Skin of body (tissue), 2 donors: Measurements from ENCODE around the gene NR6A1. TPM values are rescaled to one million over a fixed set of nuclear protein-coding genes. Genes with fewer than 3 reads are reported as not detected.

Experiments used
- DNase-seq: peaks from one replicate; lab custom pipeline; 2025; lab: John Stamatoyannopoulos, UW
- total RNA-seq: library from RNA; depleted of rRNA; stranded (reverse); fragments of >200 nt; gene quantifications from one replicate; pipeline ENCODE4 v1.2.3, GENCODE V29; 2014

NR6A1 gene
- total RNA-seq, 1 donor from 2014 or later, result 0.99 TPM

DNA sequence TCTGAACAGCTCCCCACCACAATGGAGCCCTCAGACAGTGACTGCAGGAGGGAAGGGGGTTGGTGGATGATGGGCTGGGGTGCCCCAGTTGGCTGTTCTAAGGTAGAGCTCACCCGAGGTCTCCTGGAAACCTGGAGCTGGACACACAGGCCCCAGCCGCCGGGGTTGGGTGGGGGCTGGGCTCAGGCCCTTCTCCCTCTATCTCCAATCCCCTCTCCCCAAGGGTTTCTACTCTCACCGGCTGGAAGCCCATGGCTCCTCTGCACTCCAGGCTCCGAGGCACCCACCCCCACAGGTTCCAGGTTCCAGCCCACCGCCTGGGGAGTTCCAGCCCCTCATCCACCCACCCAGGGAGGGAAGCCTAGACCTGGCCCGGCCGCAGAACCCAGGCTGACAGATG lies 264.7 kb downstream of the NR6A1 start:
- DNase-seq, result no peak

GRCh38 chr9:124505901-124506346 lies 265.2 kb downstream of the NR6A1 start:
- no peak for DNase-seq

DNA sequence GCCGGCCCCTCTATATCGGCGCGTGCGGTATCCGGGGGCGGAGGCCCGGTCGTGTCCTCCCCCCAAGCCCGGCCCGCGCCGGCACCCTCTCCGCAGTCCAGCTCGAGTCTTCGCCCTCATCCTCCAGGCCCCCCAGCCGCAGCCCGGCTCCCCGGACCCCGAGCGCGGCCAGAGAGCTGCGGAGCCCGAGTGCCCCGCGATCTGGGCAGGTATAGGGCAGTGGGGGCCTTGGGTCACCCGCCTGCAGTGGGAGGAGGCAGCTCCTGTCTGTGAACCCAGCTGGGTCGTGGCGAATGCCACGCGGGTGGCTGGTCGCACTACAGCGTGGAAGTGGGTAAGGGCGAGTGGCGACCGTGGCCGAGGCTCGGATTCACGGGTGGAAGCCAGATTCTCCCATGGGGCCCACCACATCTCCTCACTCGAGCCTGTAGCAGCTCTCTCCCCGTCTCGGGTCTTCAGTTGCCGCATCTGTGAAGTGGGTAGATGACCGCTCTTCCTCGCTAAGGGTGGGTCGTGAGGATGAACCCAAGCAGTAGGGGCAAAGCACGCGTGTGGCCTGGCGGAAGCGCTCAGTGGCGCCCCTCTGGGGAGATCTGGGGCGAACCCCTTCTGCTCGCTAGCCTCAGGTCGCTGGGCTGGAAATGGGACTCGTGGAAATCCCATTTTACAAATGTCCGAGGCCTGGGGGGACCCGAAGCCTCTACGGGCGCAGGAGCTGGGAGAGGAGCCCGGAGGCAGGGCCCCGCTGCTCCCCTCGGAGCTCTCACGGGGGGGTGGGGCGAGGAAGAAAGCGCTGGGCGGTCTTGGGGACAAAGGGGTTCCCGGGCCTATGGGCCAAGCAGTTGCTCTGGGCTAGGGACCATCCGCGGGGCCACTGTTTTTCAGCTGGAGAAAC lies 265.9 kb downstream of the NR6A1 start:
- DNase-seq, result no peak

DNA sequence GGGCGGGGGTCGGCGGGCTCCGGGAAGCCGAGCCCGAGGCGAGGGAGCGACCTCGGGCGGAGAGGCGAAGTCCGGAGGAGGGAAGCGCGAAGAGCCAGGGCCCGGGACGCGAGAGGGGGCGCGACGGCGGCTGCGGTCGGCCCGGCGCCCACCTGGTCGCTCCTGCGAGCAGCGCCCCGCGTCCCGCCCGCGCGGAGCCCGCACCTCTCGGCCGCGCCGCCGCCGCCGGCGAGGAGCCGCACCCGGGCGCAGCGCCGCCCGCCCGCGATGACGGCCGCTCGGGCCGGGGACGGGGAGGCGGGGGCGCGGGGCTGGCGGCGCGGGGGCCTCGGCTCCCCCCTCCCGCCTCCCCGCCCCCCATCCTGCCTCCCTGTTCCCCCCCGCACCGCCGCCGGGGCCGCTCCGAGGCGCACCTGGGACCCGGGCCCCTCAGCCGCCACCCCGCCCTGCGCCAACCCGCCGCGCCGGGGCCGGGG lies 266.5 kb downstream of the NR6A1 start:
- DNase-seq, result no peak

DNA sequence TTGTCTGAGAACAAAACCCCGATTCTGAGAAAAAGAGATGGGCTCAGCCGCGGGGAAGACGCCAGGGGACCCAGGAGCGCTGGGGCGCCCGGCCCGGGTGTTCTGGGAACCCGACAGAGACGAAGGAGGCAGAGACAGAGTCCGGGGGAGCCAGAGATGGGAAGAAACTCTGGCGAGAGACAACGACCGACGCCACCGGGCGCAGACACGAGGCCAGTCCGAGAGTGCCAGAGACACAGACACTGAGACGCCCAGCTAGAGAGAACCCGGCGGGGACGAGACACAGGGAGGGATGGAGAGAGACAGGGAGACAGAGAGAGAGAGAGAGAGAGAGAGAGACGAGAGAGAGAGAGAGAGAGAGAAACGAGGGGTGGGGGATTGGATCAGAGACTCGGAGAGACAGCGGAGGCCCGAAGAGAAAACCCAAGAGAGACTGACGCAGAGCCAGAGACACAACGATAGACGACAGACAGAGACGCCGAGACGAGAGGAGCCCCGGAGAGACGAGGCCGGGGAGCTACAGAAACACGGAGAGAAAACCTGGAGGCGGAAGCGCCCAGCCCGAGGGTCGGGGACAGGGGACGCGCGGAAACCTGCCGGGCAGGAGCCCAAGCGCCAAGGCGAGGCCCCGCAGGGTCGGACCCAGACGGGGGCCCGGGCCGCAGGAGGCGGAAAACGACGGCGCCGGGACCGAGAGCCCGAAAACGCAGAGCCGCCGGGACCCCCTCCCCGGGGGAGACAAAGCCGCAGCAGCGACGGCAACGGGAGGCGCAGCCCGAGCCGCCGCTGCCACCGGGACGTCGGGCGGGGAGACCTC lies 267.2 kb downstream of the NR6A1 start:
- DNase-seq, result no peak

DNA sequence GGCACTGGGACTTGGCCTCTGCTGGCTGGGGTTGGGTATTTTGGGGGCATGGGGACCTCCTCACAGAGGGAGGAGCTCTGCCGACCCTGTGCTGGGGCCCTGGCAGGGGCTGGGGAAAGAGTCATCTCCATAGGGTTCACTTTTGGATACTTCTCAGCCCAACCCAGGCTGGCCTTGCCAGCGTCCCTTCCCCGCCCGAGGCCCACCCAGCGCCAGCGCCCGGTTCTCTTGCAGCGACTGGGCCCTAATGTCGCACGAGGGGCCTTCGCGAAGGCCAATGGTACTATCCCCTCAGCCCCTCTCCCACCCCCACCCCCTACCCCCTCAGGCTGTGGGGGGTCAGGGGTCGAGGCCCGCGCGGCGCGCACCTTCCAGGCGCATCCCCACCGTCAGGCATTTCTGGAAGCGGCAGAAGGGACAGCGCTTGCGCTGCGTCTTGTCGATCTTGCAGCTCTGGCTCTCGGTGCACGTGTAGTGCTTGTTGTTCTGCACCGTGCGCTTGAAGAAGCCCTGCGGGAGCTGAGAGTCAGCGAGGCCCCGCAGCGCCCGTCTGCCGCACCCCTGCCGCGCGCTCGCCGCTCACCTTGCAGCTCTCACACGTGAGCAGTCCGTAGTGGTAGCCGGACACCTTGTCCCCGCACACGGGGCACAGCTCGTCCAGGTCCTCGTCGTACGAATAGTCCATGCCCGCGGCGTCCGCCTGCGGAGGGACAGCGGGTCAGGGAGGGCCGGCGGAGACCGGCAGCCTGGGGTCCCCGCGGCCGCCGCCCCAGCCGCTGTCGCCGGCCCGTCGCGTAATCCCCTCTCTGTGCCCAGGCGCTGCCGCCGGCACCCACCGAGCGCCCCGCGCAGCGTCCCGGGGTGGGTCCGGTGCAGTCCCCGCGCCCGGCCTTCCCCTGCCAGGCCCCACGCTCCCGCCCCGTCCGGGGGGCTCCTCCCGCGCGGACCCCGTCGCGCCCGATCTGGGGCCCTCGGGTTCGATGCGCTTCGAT lies 268.1 kb downstream of the NR6A1 start:
- no peak for DNase-seq

DNA sequence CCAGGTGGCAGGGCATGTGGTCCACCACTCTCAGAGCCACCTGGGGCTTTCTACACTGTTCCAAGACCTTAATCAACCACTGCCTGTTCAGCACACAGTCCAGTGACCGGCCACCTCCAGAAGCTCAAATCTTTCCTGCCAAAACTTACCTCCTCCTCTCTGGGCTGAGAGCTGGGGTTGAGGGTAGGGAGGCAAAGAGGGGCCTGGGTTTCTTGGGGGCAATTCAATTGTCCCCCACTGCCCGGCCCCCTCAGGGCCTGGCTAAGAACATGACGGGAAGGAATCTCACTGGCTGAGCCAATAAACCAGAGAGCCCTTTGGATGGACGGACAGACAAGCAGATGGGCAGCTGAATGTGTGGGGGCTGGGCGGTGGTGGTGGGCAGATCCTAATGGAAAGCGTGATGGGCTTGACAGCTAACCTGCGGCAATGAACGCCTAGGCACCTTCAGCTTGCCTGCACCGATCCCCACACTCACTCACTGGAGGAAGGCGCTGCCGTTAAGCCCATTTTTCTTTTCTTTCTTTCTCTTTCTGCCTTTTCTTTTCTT lies 269.3 kb downstream of the NR6A1 start:
- no peak for DNase-seq

DNA sequence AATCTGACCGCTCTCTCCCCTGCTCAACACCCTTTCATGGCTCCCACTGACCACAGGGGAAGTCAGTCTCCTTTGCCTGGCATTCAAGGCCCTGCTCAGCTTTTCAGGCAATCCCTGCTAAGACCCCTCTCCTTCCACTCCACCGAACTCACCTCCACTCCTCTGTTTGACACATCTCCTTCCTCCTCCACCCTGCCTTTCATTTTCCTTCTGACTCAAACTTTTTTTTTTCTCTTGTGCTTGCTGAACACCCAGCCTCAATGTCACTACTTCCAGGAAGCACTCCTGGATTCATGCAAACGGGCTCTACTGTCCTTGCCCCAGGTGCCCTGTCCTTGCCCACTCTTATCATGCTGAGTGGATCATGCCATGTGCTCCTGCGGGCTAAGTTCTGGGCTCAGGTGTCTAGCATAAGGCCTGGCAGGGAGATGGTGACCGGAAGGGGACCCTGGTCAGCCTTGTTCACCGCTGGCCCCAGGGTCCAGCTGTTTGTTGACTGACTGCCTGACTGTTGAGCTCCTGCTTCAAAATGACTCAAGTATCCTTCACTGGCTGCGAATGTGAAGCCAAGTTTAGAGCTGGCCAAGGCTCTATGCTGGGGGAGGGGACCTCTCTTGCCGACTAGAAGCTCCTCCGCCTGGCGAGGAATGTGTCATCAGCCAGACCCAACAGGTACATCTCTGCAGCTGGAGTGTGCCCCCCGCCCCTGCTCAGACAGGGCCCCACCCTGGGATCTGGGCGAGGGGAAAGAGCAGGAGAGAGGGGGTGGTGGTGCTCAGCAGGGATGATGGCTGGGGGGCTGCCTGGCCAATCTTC lies 270.1 kb downstream of the NR6A1 start:
- DNase-seq, result no peak

GRCh38 chr9:124500028-124500795 lies 270.9 kb downstream of the NR6A1 start:
- DNase-seq, result no peak

DNA sequence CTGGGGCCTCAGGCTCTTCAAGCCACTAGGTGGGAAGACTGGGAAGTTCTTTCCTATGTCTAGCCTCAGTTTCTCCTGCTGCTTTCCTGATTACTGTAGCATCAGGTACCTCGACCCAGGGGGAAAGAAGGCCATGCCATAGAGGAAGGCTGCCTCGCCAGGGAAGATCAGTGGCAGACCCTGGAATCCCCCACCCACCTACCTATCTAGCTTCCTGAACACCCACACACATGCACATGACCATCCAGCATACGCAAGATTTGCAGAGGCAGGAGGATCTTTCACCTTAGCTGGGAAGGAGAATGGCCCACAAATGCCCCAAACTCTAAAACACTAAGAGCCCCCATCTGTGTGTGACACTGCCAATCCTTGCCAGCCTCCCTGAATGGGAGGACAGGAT lies 271.9 kb downstream of the NR6A1 start:
- no peak for DNase-seq

GRCh38 chr9:124498499-124499146 lies 272.5 kb downstream of the NR6A1 start:
- DNase-seq, result no peak

DNA sequence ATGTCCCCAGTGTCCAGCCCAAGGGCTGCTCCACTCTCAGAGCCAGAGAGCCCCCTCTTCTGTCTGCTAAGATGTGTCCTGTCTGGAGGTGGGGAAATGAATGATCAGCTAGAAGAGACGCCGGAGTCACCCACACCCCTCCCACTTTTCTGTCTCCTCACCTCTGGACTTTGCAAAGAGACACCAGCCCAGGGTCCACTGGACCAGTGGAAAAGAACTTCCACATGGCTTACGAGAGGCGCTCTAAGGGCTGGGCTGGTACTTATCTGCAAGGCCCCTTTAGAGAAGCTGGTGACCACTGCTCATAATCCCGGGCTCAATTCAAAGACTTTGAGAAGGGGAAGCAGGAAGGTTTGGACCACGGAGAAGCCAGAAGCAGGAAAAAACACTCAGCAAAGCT lies 273.1 kb downstream of the NR6A1 start:
- DNase-seq, result no peak

GRCh38 chr9:124497441-124497840 lies 273.7 kb downstream of the NR6A1 start:
- no peak for DNase-seq

- no peak for DNase-seq
Measured at GRCh38 chr9:124496463-124496862, 274.6 kb downstream of the NR6A1 start.

DNA sequence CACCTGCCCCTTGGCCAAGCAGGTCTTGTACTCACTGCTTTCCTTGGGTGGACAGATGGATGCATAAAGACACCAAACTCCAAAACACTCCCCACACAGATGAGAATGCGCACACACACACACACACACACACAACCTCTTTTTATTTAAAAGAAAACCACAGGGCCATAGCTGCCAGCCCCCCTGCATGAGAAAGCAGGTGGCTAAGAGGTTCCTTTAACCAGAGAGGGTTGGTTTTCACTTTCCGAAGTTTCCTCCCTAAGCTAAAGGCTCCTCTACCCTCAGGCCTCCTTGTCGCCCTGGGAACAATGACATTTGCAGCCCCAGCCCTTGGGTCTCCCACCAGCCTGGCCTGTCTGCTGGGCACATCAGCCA lies 275.0 kb downstream of the NR6A1 start:
- DNase-seq, result no peak

DNA sequence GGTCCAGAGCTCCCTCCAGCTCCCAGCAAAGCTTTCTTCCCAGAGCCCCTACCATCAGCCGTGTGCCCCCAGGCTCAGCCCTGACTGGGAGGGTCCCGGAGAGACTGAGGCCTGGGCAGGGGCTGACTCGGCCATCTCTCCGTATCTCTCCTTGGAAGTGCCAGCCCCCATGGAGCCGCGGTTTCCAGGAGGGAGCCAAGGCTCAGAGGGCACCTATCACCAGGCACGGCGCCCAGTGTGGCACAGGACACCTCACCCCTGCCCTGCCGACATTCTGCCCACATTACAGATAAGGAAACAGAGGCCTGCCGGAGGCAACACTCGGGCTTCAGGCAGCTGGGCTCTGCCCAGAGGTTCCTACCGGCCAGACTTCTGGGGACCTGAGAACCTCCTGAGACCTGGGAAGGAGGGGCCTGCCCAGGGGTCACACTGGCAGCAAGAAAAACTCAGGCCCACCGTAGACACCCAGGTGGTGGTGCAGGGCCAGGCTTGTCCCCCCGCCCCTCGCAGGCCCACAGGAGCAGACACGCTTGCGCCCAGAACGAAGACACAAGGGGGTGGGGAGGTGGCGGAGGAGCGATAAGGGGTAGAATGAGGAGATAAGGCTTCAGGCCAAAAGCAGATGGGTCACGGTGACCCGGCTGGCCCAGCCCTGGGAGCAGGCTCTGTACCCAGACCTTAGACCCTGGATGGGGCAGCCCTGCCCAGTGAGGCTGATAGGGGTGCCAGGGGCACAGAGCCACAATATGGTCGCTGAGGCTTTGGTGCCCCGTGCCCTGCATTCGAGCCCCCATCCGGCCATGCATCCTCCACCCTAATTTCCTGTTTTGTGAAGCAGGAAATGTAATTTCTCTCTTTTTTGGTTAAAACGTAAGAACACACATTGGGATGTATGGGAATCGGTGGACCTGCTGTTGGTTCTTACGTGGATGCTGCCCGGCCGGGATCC lies 275.7 kb downstream of the NR6A1 start:
- no peak for DNase-seq

- no peak for DNase-seq
Measured at GRCh38 chr9:124493794-124494479, 277.2 kb downstream of the NR6A1 start.
